ENCODE data around the gene BNIPL.

The BNIPL gene

GRCh38 chr1:151058692-151059091 is 22.3 kb downstream of the BNIPL start:
- no peak for DNase-seq (ENCODE audit: low read depth)

- peak; percentile 83 for DNase-seq (ENCODE audit: low read depth)
These were observed 23.0 kb downstream of the BNIPL start, which contains the start of gene CDC42SE1 for GRCh38 chr1:151059109-151060006. Gene CDC42SE1, minus strand, starts transcription at chr1:151059622. Its CDS starts 3,892 bp downstream, at chr1:151055730.

GRCh38 chr1:151060007-151060656 is 23.7 kb downstream of the BNIPL start, which contains the start of gene MLLT11:
Gene MLLT11, plus strand, starts transcription at chr1:151060397. Its CDS starts 6,828 bp downstream, at chr1:151067225.
- peak; percentile 79 for DNase-seq (ENCODE audit: low read depth)

GRCh38 chr1:151060657-151061421 is 24.5 kb downstream of the BNIPL start:
- no peak for DNase-seq (ENCODE audit: low read depth)

- DNase-seq (ENCODE audit: low read depth), result no peak
These were observed 25.3 kb downstream of the BNIPL start for GRCh38 chr1:151061704-151062103.

- peak; percentile 96 for DNase-seq (ENCODE audit: low read depth)
These were observed 26.5 kb downstream of the BNIPL start for GRCh38 chr1:151062741-151063371.

GRCh38 chr1:151065089-151065645 is 28.8 kb downstream of the BNIPL start:
- DNase-seq (ENCODE audit: low read depth), result no peak

- no peak for DNase-seq (ENCODE audit: low read depth)
These were observed 30.8 kb downstream of the BNIPL start for GRCh38 chr1:151067185-151067584.

- DNase-seq (ENCODE audit: low read depth), result no peak
These were observed 32.7 kb downstream of the BNIPL start for GRCh38 chr1:151069103-151069486.

GRCh38 chr1:151070474-151071276 is 34.3 kb downstream of the BNIPL start, which contains the start of gene GABPB2:
Gene GABPB2, plus strand, starts transcription at chr1:151070761. Its CDS starts 17,429 bp downstream, at chr1:151088190.
- DNase-seq (ENCODE audit: low read depth), result peak; percentile 98

GRCh38 chr1:151072224-151072623 is 35.8 kb downstream of the BNIPL start:
- no peak for DNase-seq (ENCODE audit: low read depth)

GRCh38 chr1:151085953-151086559 is 49.7 kb downstream of the BNIPL start:
- no peak for DNase-seq (ENCODE audit: low read depth)

Measured in amniotic epithelial cell (primary cell).